ENCODE measurements around the gene FAM89A. TPM values are rescaled to one million over a fixed set of nuclear protein-coding genes. Genes with fewer than 3 reads are reported as not detected.
A peak's percentile ranks its signal among the peaks of the same experiment; 100 is the strongest.
"Not testable (repeated sequence)": the region's sequence is repeated elsewhere in the genome, so short reads cannot be mapped to it uniquely, and the experiment has no call there.

The FAM89A gene
- total and polyA plus RNA-seq, 2 donors = 10.3 to 14.6 TPM

DNA sequence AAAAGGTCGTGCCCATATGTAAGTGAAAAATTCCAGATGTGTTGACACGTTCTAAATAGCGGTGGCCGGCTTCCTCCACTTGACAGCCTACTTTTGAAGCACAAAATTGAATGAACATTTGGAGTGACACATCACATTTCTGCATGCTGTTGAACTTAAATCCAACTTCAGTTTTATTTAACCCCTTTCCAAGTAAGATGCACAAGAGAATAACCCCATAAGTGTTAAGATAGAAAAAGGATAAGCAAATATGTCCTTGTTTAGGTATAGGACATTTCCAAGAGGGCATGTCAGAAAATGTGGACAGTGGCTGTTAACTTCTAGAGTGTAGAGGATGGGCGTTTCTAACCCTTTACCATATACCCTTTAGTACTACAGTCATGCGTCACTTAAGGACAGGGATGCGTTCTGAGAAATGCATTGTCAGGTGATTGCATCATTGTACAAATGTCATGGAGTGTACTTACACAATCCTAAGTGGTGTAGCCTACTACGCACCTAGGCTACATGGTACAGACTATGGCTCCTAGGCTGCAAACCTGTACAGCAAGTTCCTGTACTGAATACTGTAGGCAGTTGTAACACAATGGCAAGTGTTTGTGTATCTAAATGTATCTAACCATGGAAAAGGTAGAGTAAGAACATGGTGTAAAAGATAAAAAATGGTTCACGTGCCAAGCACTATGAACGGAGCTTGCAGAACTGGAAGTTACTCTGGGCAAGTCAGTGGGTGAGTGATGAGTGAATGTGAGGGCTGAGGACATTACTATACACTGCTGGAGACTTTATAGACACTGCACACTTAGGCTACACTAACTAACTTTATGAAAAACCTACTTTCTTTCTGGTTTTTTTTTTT lies 9.3 kb upstream of the FAM89A start:
- no peak for DNase-seq (ENCODE audit: extremely low spot score)
- no peaks in the 10 kb centered on the region for H3K4me1 ChIP-seq (ENCODE audit: insufficient read depth)
- WGBS = 67% methylated on average over 10 of the region's 10 CpGs

DNA sequence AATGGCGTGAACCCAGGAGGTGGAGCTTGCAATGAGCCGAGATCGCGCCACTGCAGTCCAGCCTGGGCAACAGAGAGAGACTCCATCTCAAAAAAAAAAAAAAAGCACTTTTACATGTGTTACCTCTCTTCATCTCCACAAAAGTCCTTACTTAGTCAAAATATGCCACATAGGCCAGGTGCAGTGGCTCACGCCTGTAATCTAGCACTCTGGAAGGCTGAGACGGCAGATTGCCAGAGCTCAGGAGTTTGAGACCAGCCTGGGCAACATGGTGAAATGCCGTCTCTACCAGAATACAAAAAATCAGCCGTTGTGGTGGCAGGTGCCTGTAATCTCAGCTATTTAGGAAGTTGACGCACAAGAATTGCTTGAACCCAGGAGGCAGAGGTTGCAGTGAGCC lies 8.4 kb upstream of the FAM89A start:
- H3K27ac ChIP-seq (ENCODE audit: low read depth); DNase-seq (ENCODE audit: extremely low spot score); H3K4me1 ChIP-seq (ENCODE audit: insufficient read depth); H3K4me3 ChIP-seq (ENCODE audit: low read depth, low read length); H3K36me3 ChIP-seq (ENCODE audit: insufficient read depth): not testable (repeated sequence)
- 81% methylated on average over 9 of the region's 9 CpGs for WGBS

More for the DNA sequence above, 9.3 kb upstream of the FAM89A start:
- H3K27ac ChIP-seq (ENCODE audit: low read depth) = no peak overlapping the region
- H3K4me3 ChIP-seq (ENCODE audit: low read depth, low read length) = no peak overlapping the region
- H3K36me3 ChIP-seq (ENCODE audit: insufficient read depth) = no peaks in the 10 kb centered on the region

DNA sequence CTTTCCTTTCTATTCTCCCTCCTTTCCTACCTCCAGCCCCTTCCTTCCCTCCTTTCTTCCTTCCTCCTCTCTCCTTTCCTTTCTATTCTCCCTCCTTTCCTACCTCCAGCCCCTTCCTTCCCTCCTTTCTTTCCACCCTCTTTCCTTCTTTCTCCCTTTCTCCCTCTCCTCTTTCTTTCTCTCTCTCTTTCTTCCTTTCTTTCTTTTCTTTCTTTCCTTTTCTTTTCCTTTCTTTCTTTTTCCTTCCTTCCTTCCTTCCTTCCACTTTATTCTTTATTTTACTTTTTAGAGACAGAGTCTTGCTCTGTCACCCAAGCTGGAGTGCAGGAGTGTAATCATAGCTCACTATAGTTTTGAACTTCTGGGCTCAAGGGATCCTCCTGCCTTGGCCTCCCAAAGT lies 7.5 kb upstream of the FAM89A start:
- H3K36me3 ChIP-seq (ENCODE audit: insufficient read depth); H3K4me3 ChIP-seq (ENCODE audit: low read depth, low read length); H3K27ac ChIP-seq (ENCODE audit: low read depth); H3K4me1 ChIP-seq (ENCODE audit: insufficient read depth); DNase-seq (ENCODE audit: extremely low spot score): not testable (repeated sequence)

DNA sequence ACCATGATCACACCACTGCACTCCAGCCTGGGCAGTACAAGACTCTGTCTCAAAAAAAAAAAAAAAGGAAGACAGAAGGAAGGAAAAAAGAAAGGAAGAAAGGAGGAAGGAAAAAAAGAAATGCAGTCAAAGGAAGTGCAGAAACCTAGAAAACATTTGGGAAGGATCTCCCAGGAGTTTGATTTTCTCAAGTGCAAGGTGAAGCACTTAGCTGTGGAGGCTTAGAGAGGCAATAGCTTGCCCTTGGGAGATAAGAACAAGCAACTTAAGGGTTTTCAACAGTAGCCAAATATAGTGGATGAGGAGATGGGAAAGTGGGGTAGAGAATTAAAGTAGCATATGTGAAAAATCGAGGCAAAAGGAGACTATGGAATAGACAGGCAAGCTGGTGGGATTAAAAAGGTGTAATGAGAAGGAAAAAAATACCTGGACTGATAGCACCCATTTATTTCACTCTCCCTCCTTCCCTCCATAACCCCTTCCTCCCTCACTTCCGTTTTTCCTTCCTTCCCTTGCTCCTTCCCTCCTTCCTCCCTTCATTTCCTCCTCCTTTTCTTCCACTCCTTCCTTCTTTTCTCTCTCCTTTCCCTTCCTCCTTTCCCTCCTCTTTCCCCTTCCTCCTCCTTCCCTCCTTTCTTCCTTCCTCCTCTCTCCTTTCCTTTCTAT lies 6.8 kb upstream of the FAM89A start:
- H3K4me3 ChIP-seq (ENCODE audit: low read depth, low read length) = no peak overlapping the region

GRCh38 chr1:231045921-231046729 lies 6.1 kb upstream of the FAM89A start:
- DNase-seq (ENCODE audit: extremely low spot score); H3K36me3 ChIP-seq (ENCODE audit: insufficient read depth); H3K4me1 ChIP-seq (ENCODE audit: insufficient read depth); H3K27ac ChIP-seq (ENCODE audit: low read depth); H3K4me3 ChIP-seq (ENCODE audit: low read depth, low read length): not testable (repeated sequence)
- WGBS = 76% methylated on average over 10 of the region's 10 CpGs

More for the DNA sequence above, 6.8 kb upstream of the FAM89A start:
- no peak for DNase-seq (ENCODE audit: extremely low spot score)
- H3K4me1 ChIP-seq (ENCODE audit: insufficient read depth) = no peaks in the 10 kb centered on the region
- H3K27ac ChIP-seq (ENCODE audit: low read depth) = no peak overlapping the region
- no peaks in the 10 kb centered on the region for H3K36me3 ChIP-seq (ENCODE audit: insufficient read depth)
- 59% methylated on average over 2 of the region's 2 CpGs for WGBS

- Histone ChIP-seq H3K36me3 (ENCODE audit: insufficient read depth) (no peaks in the 10 kb centered on the region), H3K4me1 (ENCODE audit: insufficient read depth) (no peaks in the 10 kb centered on the region), H3K27ac (ENCODE audit: low read depth) (no peak overlapping the region), H3K4me3 (ENCODE audit: low read depth, low read length) (no peak overlapping the region)
- no peak for DNase-seq (ENCODE audit: extremely low spot score)
Observed at GRCh38 chr1:231045286-231045685, 5.2 kb upstream of the FAM89A start.

DNA sequence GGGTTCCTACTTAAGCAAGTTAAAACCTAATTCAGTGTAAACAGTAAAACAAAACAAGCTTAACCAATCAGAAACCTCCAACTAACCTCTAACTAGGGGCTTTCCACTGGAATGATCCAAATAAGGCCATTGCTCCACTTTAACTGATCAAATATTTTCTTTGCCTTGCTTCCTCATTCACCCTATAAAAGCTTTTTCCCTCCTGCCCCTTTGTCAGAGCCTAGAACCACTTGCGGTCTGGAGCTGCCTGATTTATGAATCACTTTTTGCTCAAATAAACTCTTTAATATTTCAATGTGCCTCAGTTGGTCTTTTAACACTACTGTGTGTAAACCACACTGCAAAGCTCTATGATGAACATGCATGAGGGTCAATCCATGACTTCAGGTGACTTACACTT lies 4.5 kb upstream of the FAM89A start:
- WGBS = 95% methylated on average over 1 of the region's 1 CpG
- H3K4me1 ChIP-seq (ENCODE audit: insufficient read depth) = no peaks in the 10 kb centered on the region
- no peaks in the 10 kb centered on the region for H3K36me3 ChIP-seq (ENCODE audit: insufficient read depth)
- H3K27ac ChIP-seq (ENCODE audit: low read depth) = no peak overlapping the region
- DNase-seq (ENCODE audit: extremely low spot score) = no peak
- no peak overlapping the region for H3K4me3 ChIP-seq (ENCODE audit: low read depth, low read length)

DNA sequence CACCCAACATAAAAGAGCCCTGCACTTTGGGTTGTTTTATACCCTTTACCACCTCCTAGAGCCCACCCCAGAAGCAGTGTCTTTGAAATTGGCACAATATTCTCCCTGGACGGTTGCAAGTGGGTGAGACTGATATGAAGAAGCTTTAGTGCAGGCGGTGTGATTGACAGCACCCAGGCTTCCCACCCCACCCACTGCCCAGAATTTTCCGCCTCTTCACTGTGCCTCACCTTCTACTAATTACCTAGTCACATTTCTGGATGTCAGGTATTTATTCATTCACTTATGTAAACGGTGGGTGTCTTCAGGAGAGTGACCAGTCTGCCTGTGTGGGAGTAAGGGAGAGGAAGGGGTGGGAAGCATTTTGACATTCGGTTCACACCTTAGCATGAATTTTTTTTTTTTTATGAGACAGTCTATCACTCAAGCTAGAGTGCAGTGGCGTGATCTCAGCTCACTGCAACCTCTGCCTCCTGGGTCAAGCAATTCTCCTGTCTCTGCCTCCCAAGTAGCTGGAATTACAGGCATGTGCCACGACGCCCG lies 1.7 kb upstream of the FAM89A start:
- DNase-seq (ENCODE audit: extremely low spot score) = no peak
- Histone ChIP-seq H3K27ac (ENCODE audit: low read depth) (no peak overlapping the region), H3K4me1 (ENCODE audit: insufficient read depth) (no peaks in the 10 kb centered on the region), H3K4me3 (ENCODE audit: low read depth, low read length) (no peak overlapping the region), H3K36me3 (ENCODE audit: insufficient read depth) (no peaks in the 10 kb centered on the region)
- whole genome bisulfite sequencing = 81% methylated on average over 9 of the region's 9 CpGs

DNA sequence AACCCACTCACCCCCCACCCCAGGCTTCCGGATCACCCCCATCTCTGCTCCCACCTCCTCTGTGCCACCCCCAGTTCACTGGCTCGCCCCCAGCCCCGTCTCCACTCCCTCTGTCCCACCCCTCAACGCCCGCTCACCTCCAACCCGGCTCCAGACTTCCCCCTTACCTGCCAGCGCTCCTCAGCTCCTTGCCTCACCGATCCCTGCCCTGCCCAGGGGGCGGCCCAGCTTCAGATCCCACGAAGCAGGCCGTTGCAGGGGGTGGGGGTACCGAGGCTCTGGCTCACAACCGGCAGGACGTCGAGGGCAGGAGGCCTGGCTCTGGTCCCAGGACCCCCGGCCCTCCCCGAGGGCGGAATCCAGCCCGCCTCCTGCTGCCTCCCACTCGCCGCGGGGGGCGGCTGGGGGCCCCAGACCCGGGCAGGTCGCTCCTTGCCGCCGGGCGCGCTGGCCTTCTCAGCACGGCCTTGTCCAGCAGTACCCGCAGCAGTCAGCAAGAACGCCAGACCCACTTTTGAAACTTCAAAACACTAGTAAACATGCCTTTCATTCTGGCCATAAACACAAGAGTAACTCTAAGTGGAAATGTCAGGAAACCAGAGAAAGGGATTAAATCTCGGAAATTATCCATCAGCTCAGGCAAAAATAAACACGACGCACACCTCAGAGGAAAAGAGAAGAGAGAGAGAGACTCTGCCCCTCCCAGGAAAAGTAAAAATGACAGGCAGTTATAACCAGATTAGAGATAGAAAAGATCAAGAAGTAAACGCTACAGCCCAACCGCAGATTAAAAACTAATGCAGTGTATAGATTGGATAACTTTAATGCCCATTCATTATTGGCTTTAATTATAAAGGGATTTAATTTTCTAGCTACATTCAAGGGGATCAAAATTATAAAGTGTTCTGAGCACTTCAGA lies 1.0 kb upstream of the FAM89A start:
- no peak for DNase-seq (ENCODE audit: extremely low spot score)
- Histone ChIP-seq H3K36me3 (ENCODE audit: insufficient read depth) (no peaks in the 10 kb centered on the region), H3K27ac (ENCODE audit: low read depth) (peak overlapping the region; percentile 49), H3K4me1 (ENCODE audit: insufficient read depth) (no peaks in the 10 kb centered on the region), H3K4me3 (ENCODE audit: low read depth, low read length) (peak overlapping the region; percentile 80)
- 6% methylated on average over 37 of the region's 37 CpGs for WGBS

GRCh38 chr1:231039161-231040018 lies 664 bp downstream of the FAM89A start:
- H3K27ac ChIP-seq (ENCODE audit: low read depth) = no peak overlapping the region
- WGBS = under 1% methylated on average over 91 of the region's 91 CpGs
- no peaks in the 10 kb centered on the region for H3K36me3 ChIP-seq (ENCODE audit: insufficient read depth)
- no peaks in the 10 kb centered on the region for H3K4me1 ChIP-seq (ENCODE audit: insufficient read depth)
- peak overlapping the region; percentile 80 for H3K4me3 ChIP-seq (ENCODE audit: low read depth, low read length)
- DNase-seq (ENCODE audit: extremely low spot score) = no peak

GRCh38 chr1:231037585-231038517 lies 2.2 kb downstream of the FAM89A start:
- no peak overlapping the region for H3K27ac ChIP-seq (ENCODE audit: low read depth)
- no peaks in the 10 kb centered on the region for H3K4me1 ChIP-seq (ENCODE audit: insufficient read depth)
- 82% methylated on average over 13 of the region's 13 CpGs for WGBS
- H3K4me3 ChIP-seq (ENCODE audit: low read depth, low read length) = no peak overlapping the region
- DNase-seq (ENCODE audit: extremely low spot score) = no peak
- no peaks in the 10 kb centered on the region for H3K36me3 ChIP-seq (ENCODE audit: insufficient read depth)

Data from urinary bladder (tissue), 4 donors.